ENCODE results near the gene TRAF3.

GRCh38 chr14:102859911-102860310 is 82.7 kb downstream of the TRAF3 start:
- TF ChIP-seq EZH2 (IDR thresholded peaks at IDR 0.05; ENCODE audit: borderline replicate concordance, low read length), result no peak
- no peak for TF ChIP-seq CTCF (IDR thresholded peaks at IDR 0.05; ENCODE audit: low read length)

Measured in OCI-LY1 (cell line).